Measurements from ENCODE around the gene GRK7.

GRCh38 chr3:141773676-141774075, 10.5 kb downstream of the GRK7 start:
- TF ChIP-seq CTCF (IDR thresholded peaks at IDR 0.05) (no peak), POLR2A (IDR thresholded peaks at IDR 0.05) (no peak)

Data from transverse colon (tissue), 3 donors.